ENCODE results near the gene TBC1D24. TPM values are rescaled to one million over a fixed set of nuclear protein-coding genes. Genes with fewer than 3 reads are reported as not detected.

Gene TBC1D24
- total and polyA plus RNA-seq, 9 of the 15 experiments (the other 6 are each of a cell fraction or from before 2014, with no cell fraction given), result 1.7 to 22.6 (median 7.2) TPM

DNA sequence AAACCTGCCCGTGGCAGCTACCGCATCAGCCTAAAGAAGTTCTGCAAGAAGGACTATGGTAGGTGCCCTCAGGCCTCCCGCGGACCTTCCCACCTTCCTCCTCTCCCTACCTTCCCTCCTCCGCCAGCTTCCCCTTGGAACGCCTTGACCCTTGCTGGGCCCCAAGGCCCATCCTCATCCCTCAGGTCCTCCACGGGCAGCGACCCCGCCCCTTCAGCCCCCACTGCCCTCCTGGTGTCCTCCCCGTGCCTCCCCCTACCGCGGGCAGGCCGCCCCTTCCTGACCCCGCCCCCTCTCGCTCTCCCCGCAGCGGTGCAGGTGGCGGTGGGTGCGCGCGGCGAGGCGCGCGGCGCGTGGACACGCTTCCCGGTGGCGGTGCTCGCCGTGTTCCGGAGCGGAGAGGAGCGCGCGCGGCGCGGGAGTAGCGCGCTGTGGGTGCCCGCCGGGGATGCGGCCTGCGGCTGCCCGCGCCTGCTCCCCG, 1.4 kb upstream of the TBC1D24 start (continued):
- no peak for TF ChIP-seq HOXB6 (CRISPR knock-in tag; IDR thresholded peaks at IDR 0.05; ENCODE audit: borderline replicate concordance)
- TF ChIP-seq ZNF311 (CRISPR knock-in tag; IDR thresholded peaks at IDR 0.05), result no peak
- TF ChIP-seq ZNF263 (CRISPR knock-in tag; IDR thresholded peaks at IDR 0.05; ENCODE audit: borderline replicate concordance), result peak; percentile 73
- no peak for TF ChIP-seq ESRRA (IDR thresholded peaks at IDR 0.05; ENCODE audit: borderline replicate concordance, low read depth)
- TF ChIP-seq GATAD2A (IDR thresholded peaks at IDR 0.05), result 0 out of 2 replicates have a peak, but pooled peaks have one; percentile 22
- no peak for TF ChIP-seq ATF1 (CRISPR knock-in tag; IDR thresholded peaks at IDR 0.05)
- no peak for TF ChIP-seq ATF1 (tag; IDR thresholded peaks at IDR 0.05)

DNA sequence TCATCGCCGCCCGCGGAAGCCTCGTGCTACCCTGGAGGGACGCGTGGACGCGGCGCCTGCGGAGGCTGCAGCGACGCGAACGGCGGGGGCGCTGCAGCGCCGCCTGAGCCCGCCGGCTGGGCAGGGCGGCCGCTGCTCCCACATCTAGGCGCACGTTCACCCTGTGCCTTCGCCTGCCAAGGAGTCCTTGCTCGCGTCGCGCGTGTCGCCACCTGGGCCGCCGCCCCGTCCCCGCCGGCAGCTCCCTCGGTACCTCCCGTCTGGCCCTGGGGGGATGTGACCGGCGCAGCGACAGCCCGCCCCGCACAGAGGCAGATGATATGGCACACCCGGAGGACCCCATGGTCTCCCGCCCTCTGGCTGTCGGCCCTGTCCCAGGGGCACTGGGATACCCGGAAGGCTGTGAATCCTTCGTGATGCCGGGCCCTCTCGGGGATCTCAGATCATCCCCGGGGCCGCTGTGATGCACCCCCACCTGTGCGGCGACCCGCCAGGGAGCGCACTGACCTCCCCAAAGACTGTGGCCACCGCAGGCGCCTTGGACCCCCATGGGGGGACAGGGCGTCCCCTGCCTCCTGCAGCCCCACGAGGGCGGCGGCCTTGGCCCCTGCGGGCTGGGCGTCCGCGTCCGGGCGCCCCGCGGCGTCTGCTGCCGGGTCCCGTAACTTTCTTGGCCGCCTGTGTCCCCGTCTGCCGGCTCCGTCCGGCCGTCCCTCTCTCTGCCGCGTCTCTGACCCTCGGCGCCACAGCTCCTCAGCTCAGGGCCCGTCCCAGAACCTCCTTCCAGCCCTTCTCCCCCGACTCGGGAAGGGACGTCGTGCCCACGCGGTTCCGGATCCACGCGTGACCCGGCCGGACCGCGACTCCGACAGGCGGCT, 689 bp upstream of the TBC1D24 start:
- H3K4me1 ChIP-seq (replicated peaks in 1 of 2; ENCODE audit: control insufficient read depth in 2 of 2, insufficient read depth in 2 of 2, low read length in 2 of 2), result peaks cover 37 to 94% of the 10 kb centered on the region in 2 experiments
- in situ Hi-C loops (cut with MboI), result no loop called here
- peak; percentile 93 for TF ChIP-seq SAFB (IDR thresholded peaks at IDR 0.05; ENCODE audit: borderline replicate concordance, low read depth, low read length)
- TF ChIP-seq SNRNP70 (optimal IDR thresholded peaks at IDR 0.05; ENCODE audit: low read depth, low read length), result no peak
- TF ChIP-seq KAT7 (CRISPR knock-in tag; IDR thresholded peaks at IDR 0.05; ENCODE audit: borderline replicate concordance), result peak; percentile 66; the same call in 1 of the 2 replicates
- TF ChIP-seq SIX5 (IDR thresholded peaks at IDR 0.05; ENCODE audit: borderline replicate concordance in 1 of 2, insufficient read depth in 1 of 2, low read depth in 1 of 2, low read length in 2 of 2), result no peak
- no peak for TF ChIP-seq BMI1 (IDR thresholded peaks at IDR 0.05; ENCODE audit: low read length)
- no peak for TF ChIP-seq RBM22 (IDR thresholded peaks at IDR 0.05; ENCODE audit: low read depth, low read length, poor library complexity, severe bottlenecking)
- TF ChIP-seq FOXJ3 (CRISPR knock-in tag; IDR thresholded peaks at IDR 0.05), result no peak
- TF ChIP-seq ZFX (CRISPR knock-in tag; IDR thresholded peaks at IDR 0.05), result peak; percentile 51
- TF ChIP-seq, protein P1, sequence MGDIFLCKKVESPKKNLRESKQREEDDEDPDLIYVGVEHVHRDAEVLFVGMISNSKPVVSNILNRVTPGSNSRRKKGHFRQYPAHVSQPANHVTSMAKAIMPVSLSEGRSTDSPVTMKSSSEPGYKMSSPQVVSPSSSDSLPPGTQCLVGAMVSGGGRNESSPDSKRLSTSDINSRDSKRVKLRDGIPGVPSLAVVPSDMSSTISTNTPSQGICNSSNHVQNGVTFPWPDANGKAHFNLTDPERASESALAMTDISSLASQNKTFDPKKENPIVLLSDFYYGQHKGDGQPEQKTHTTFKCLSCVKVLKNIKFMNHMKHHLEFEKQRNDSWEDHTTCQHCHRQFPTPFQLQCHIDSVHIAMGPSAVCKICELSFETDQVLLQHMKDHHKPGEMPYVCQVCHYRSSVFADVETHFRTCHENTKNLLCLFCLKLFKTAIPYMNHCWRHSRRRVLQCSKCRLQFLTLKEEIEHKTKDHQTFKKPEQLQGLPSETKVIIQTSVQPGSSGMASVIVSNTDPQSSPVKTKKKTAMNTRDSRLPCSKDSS (IDR thresholded peaks at IDR 0.05; ENCODE audit: low read depth, partially characterized antibody), result no peak
- no peak for TF ChIP-seq ZNF507 (tag; conservative IDR thresholded peaks at IDR 0.05)
- TF ChIP-seq, protein P2, sequence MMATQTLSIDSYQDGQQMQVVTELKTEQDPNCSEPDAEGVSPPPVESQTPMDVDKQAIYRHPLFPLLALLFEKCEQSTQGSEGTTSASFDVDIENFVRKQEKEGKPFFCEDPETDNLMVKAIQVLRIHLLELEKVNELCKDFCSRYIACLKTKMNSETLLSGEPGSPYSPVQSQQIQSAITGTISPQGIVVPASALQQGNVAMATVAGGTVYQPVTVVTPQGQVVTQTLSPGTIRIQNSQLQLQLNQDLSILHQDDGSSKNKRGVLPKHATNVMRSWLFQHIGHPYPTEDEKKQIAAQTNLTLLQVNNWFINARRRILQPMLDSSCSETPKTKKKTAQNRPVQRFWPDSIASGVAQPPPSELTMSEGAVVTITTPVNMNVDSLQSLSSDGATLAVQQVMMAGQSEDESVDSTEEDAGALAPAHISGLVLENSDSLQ (IDR thresholded peaks at IDR 0.05), result no peak
- no peak for TF ChIP-seq NFATC3 (IDR thresholded peaks at IDR 0.05)

More for the DNA sequence above, 689 bp upstream of the TBC1D24 start:
- Histone ChIP-seq H2AFZ (ENCODE audit: low read depth, low read length) (peak overlapping the region; percentile 75), H3K27me3 (ENCODE audit: control insufficient read depth in 2 of 2, insufficient read depth in 2 of 2, low read length in 2 of 2) (no peaks in the 10 kb centered on the region), H3K4me2 (ENCODE audit: insufficient read depth, low read length) (peak overlapping the region; percentile 89), H3K9me1 (ENCODE audit: control insufficient read depth, insufficient read depth, low read length) (no peaks in the 10 kb centered on the region), H4K20me1 (replicated peaks; ENCODE audit: control insufficient read depth, insufficient read depth, low read length) (peaks cover 3% of the 10 kb centered on the region; the same call in 1 of the 2 replicates), H3K27ac (ENCODE audit: extremely low read depth, low read depth, low read length) (peak overlapping the region; percentile 88), H3K9ac (ENCODE audit: insufficient read depth in 1 of 2, low read depth in 2 of 2, low read length in 2 of 2) (peak overlapping the region; percentile 80 to 98), H3K9me3 (replicated peaks; ENCODE audit: control insufficient read depth, insufficient read depth, low read depth, low read length) (no peaks in the 10 kb centered on the region), H3K4me3 (peak overlapping the region; percentile 76), H3K79me2 (ENCODE audit: control insufficient read depth, insufficient read depth, low read length) (peaks cover 51% of the 10 kb centered on the region), H3K36me3 (ENCODE audit: control insufficient read depth, insufficient read depth, low read length) (no peaks in the 10 kb centered on the region; the same call in 2 of the 3 replicates)
- intact Hi-C loops (cut with micrococcal nuclease), result no loop called here
- BruUV-seq (replicated peaks), result TSS peak; percentile 81
- ChIA-PET CTCF (ENCODE audit: low intra/inter-chr PET ratio) (interaction anchor here (0.6 to 1.1 kb wide), 4 partner anchors 27 to 177 kb away, joined by 3 to 5 read pairs (median 3); partner anchors contain the start of gene ATP6V0C), POLR2A (interaction anchor here (0.6 to 1.4 kb wide), 6 partner anchors 11 to 502 kb away, joined by 3 to 4 read pairs (median 3); partner anchors contain the start of gene TBL3)
- FAIRE-seq (peak; percentile 51), ATAC-seq (peak; percentile 78), DNase-seq (ENCODE audit: extremely low read depth in 1 of 4, low spot score in 3 of 4) (peak; percentile 60 to 78 (median 68))
- 0% methylated on average over 57 of the region's 100 CpGs for WGBS (ENCODE audit: insufficient coverage, low coverage, missing lambda C conversion rate)
